SW480 (cell line): ENCODE measurements around the gene KIAA1671.
A peak's percentile ranks its signal among the peaks of the same experiment; 100 is the strongest.
"Not testable (repeated sequence)": the region's sequence is repeated elsewhere in the genome, so short reads cannot be mapped to it uniquely, and the experiment has no call there.

ENCODE experiments used
- DNase-seq: peaks from one replicate; pipeline ENCODE4 v3.0.0-alpha.2; 2016; ENCODE audit warnings: low spot score

Gene KIAA1671

DNA sequence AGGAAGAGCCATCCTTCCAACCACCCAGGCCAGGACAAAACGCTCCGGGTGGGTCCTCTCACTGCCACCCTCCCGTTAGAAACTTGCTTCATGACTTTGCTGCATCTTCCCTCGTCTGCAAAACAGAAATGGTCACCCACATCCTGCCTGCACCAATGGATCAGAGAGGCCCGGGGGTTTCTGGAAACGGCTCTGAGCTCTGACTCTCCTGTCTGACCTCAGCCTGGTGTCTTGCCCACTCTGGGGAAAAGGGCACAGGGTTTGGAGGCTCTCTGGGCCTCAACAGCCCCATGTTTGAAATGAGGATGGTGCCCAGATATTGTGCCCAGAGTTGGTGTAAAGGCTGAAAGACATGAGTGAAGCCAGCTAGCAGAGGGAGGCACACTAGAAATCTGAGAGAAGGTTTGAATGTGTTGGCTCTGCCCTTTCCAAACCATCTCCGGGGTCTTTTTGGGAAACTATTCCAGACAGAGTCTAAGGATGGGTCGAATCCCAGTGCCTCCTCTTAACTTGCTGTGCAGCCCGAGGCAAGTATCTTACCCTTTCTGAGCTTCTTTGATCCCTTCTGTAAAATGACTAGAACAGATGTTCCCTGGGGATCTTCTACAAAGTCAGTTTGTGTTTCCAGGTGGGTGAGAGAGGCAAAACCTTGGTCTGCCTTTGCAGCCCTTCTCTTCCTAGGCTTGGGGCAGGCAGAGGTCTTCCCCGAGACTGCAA is 249.2 kb downstream of the KIAA1671 start:
- DNase-seq, result no peak

DNA sequence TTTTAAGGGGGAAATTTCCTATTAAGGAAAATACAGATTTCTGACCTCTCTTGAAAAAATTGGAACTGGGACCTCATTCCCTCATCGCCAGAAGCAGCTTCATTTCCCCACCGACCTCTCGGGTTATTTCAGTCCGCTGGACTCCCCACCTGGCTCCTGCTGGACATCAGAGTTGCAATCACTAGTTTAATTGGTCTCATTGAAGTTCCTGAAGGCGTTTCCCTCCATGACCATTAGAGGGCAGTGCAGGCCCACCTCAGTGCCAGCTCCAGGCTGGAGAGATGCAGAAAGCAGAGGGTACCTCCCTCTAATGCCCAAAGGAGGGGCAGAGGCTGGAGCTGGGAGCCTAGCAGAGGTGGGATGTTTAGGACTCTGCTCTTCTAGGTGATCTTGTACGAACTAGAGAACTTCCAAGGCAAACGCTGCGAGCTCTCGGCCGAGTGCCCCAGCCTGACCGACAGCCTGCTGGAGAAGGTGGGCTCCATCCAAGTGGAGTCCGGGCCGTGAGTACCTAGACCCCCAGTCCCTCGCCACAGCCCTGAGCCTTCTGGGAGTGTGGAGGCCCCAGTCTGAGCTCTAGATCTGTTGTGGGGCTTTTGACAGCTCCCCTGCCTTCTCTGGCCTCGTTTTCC is 249.9 kb downstream of the KIAA1671 start:
- peak; percentile 36 for DNase-seq

- no peak for DNase-seq
Measured at GRCh38 chr22:25203082-25203481, 250.6 kb downstream of the KIAA1671 start.

DNA sequence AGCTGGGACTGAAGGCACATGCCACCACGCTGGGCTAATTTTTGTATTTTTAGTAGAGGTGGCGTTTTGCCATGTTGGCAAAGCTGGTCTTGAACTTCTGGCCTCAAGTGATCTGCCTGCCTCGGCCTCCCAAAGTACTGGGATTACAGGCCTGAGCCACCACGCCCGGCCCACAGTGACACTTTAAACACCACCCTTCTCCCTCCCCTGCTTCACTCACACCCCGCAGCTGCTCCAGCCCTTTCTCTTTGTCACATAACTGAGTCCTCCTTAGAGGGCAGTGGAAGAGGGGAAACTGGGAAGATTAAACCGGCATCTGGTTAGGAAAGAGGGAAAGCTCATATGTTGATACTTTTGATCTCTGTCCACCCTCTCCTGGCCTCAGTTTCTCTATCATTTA is 252.0 kb downstream of the KIAA1671 start:
- DNase-seq, result not testable (repeated sequence)

DNA sequence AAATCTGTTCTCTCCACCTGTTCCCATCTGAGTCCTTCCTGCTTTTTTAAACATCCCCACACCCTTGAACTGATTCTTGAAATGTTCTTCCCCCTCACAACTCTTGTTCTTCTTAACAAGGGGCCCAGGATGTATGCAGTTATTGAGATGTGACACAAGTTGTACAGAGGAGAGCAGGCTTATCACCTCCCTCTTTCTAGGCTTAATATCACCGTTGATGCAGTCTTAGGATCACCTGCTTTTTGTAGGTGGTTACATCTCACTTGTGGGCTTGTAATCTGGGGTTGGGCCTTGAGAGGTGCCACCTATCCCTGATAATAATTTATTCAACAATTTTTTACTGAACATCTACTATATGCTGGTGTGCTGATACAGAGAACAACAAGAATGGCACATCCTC is 253.3 kb downstream of the KIAA1671 start:
- no peak for DNase-seq

DNA sequence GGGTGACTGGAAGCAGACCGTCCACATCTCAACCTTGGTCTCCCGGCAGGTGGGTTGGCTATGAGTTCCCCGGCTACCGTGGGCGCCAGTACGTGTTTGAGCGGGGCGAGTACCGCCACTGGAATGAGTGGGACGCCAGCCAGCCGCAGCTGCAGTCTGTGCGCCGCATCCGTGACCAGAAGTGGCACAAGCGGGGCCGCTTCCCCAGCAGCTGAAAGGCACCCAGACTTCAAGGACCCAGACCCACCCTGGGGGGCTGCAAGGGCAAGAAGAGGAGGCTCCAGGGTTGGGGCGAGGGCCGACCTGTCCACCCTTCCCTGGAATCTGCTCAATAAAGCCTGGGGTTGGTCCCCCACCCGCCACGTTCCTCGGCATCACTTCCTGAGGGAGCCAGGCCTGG is 254.5 kb downstream of the KIAA1671 start:
- no peak for DNase-seq

GRCh38 chr22:25207553-25208157 is 255.1 kb downstream of the KIAA1671 start:
- no peak for DNase-seq

DNA sequence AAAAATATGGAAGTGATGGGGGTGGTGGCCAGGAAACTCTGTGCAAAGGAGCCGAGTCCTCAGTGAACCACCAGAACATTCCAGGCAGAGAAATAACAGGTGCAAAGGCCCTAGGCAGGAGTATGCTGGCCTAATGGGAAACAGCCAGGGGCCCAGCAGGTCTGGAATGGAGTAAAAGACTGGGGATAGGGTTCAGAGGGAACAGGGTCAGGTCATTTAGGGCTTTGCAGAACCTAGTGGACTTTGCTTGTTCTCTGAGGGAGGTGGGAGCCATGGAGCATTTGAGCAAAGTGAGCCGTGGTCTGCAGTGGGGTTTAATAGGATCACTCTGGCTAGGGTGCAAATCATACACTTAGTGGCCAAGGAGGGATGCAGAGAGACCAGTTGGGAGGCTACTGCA is 255.8 kb downstream of the KIAA1671 start:
- no peak for DNase-seq

DNA sequence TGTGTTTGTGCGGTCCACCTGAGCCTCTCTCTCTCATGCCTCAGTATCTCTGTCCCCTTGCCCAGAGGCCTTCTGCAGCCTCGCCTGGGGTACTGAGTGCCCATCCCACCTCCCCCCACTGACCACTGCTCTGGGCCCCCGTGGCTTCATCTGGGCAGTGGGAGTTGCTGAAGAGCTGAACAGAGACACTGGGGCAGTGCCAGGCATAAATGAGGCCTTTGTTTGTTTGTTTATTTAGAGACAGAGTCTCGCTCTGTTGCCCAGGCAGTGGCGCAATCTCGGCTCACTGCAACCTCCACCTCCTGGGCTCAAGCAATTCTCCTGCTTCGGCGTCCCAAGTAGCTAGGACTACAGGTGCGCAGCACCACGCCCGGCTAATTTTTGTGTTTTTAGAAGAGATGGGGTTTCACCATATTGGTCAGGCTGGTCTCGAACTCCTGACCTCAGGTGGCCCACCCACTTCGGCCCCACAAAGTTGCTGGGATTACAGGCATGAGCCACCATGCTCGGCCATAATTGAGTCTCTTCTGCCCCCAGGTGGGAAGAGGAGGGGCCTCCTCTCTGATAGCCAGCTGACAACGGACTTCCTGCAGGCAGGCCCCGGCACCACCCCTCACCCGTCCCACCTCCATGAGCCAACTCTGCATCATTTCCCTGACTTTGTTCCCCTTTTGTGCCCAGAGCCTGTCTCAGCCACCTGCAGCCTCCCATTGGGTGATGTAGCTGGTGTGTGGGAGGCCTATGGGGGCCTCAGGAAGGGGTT is 256.4 kb downstream of the KIAA1671 start:
- no peak for DNase-seq

DNA sequence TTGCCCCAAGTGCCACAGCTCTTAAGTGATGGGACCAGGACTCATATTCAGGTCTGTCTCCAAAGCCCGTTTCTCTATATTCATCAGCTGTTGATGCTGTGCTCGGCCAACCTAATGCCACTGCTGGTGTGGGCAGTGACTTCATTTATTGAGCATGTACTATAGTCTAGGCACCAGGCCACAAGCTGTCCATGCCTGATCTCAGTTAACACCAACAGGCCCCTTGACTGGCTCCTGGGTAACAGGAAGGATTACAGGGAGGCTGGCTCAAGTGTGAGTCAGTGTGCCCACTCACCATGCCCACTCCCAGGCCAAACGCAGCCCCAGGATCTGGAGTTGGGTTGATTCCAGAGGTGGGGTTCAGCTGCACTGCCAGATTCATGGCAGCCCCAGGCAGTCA is 258.3 kb downstream of the KIAA1671 start:
- no peak for DNase-seq

DNA sequence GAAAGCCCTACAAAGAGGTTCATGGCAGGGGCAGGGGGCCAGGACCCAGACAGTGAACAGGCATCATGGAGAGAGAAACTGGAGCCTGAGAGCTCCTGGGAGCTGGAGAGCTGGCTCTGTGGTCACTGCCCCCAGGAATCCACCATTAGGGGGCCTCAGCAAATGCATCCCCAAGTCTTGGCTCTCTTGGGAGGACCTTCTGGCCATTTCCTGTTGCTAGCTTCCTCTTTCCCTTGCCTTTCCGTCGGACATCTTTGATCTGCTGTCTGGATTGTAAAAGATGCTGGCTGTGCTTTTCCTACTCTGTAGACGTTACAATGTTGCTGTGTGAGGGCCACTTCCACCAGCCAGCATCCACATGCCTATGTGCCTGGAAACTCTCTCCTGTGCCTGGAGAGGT is 259.8 kb downstream of the KIAA1671 start:
- DNase-seq, result no peak

DNA sequence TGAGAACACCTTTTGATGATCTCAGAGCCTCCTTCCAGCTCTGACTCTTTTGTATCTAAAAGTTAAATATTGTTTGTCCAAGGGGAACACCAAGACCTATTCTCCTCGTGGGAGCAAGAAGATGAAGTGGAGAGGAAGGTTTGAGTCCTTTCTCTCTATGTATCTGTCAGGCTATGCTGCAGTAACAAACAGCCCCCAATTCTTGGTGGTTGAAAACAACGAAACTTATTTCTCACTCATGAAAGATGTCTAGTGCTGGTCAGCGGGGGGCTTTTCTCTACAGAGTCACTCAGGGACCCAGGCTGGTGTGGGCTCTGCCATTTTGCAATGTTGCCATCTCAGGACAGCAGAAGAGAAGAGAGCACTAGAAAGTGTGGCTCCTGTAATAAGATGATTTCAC is 260.7 kb downstream of the KIAA1671 start:
- DNase-seq, result no peak

- no peak for DNase-seq
Measured at GRCh38 chr22:25216230-25216629, 263.7 kb downstream of the KIAA1671 start.

DNA sequence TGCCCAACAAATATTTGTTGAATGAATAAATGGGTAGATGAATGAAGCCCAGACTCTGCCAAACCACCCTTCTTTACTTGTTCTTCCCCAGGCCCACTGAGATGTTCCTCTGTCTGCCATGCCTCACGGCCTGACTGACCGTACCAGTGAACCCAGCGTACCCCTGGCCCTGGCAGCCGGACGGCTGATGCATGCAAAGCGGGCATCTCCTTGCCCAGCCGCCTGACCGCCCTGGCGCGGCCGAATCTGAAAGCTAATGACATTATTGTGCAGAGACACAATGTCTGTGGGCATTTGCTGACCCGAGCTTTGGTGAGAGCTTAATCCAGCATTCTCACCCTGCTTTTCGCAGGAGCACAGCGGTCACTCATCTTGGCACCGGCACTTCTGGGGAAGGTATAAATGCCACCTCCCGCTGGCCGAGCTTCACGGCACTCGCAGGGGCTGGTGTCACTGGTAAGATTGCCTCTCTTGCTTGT is 266.7 kb downstream of the KIAA1671 start, which contains the start of gene CRYBB2:
Gene CRYBB2, plus strand, starts transcription at position 429 of the 479 bp plus-strand sequence. CDS start 1,791 bp downstream, outside the sequence.
- no peak for DNase-seq

- peak; percentile 7 for DNase-seq
Measured at GRCh38 chr22:25219948-25220442, 267.5 kb downstream of the KIAA1671 start.

DNA sequence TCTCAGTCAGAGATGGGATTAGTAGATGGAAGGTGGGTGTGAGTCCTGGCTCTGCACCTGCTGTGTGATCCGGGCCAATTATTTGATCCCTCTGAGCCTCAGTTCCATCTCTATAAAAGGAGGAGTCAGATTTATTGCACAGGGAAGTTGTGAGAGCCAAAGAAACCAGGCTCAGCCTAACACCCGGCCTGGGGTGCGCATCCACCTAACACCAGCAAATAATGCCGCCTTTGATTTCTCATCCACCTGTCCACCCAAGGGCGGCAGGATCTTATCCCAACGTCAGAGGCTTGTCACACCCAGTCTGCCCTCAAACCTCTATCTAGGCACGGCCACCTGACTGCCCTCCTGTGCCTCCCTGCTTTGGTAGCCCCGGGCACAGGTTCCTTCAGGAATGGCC is 269.3 kb downstream of the KIAA1671 start:
- peak; percentile 55 for DNase-seq

DNA sequence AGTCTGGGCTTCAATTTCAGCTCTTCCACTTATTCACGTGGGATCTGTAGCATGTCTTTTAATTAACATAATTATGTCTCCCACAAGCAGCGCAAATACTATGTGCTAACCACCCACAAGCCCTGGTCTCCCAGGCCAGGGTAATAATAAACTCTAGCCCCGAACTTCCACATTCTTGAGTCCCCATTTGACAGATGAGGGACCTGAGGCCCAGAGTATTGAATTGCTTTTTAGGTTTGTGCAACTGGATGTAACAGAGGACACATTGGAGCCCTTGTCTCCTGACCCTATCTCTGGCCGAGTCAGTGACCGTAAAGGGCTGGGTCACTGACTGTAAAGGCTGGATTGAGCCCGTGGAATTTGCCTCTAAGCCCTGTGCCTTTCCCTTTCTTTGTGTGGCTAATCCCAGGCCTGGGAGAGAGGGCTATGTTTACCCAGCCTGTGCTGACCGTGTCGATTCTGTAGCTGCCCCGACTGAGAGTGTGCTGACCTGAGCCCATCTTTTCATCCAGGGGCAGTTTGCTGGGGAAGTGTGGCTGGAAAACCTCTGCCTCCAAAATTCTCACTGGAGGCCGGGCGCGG is 270.8 kb downstream of the KIAA1671 start:
- DNase-seq, result no peak

- DNase-seq, result no peak
Measured at GRCh38 chr22:25228822-25229221, 276.3 kb downstream of the KIAA1671 start.

DNA sequence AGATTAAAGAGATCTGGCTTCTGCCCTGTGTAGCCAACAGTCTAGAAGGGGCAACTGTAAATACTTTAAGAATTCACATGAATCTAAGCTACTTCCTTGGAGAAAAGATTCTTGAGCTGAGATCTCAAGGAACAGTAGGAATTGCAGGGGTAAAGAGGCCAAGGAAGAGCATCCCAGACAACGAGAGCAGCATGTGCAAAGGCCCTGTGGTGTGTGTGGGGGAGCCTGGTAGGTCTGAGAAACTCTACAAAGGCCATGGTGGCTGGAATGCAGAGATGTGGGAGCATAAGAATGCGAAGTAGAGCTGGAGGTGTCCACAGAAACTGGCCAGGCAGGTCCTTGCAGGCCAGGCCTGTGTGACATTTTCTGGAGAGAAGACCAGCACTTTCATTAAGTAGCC is 278.2 kb downstream of the KIAA1671 start:
- DNase-seq, result not testable (repeated sequence)

- DNase-seq, result no peak
Measured at GRCh38 chr22:25232301-25232700, 279.8 kb downstream of the KIAA1671 start.

- DNase-seq, result not testable (repeated sequence)
Measured at GRCh38 chr22:25233706-25234105, 281.2 kb downstream of the KIAA1671 start.
